Hepatocyte (in vitro differentiated cells): Measurements from ENCODE around the gene COTL1.

ENCODE experiments used
- CTCF ChIP-seq: fragments of 200-600 bp; sonication (generic); IDR thresholded peaks from 2 replicates; pipeline ENCODE4 v1.5.1; 2016; ENCODE audit warnings: antibody characterized with exemption, mild to moderate bottlenecking; ENCODE audit not compliant: poor library complexity
- EZH2 ChIP-seq: fragments of 200-600 bp; sonication (generic); IDR thresholded peaks from 2 replicates; pipeline ENCODE4 v1.6.1; 2016; ENCODE audit warnings: antibody characterized with exemption, mild to moderate bottlenecking, borderline replicate concordance
- EZH2phosphoT487 ChIP-seq: fragments of 200-600 bp; sonication (generic); IDR thresholded peaks from one replicate; pipeline ENCODE4 v1.6.1; 2018; ENCODE audit warnings: antibody characterized with exemption, mild to moderate bottlenecking, low read depth, moderate library complexity; ENCODE audit not compliant: unreplicated experiment, severe bottlenecking

GRCh38 chr16:84582958-84583516, 34.8 kb downstream of the COTL1 start:
- TF ChIP-seq CTCF (no peak), EZH2 (no peak), EZH2phosphoT487 (no peak)
